G401 (cell line): ENCODE measurements around the gene CHAC2. TPM values are rescaled to one million over a fixed set of nuclear protein-coding genes. Genes with fewer than 3 reads are reported as not detected.
"Not testable (repeated sequence)": the region's sequence is repeated elsewhere in the genome, so short reads cannot be mapped to it uniquely, and the experiment has no call there.

Source experiments
- DNase-seq: peaks from one replicate; pipeline ENCODE4 v3.0.0-alpha.2; 2015; ENCODE audit warnings: low spot score
- in situ Hi-C: cut with HindIII; loops from 2 replicates; pipeline ENCODE4 v1.10.0; 2016; ENCODE audit warnings: low sequenced_read_pairs, mixed read lengths
- total RNA-seq: library from RNA; depleted of rRNA; stranded (reverse); fragments of >200 nt; shearing (Covaris generic); gene quantifications from 2 replicates; pipeline ENCODE4 v1.2.3, GENCODE V29; 2014; rRNA removed

Gene CHAC2
- total RNA-seq, 1 experiment from 2014 or later: 15.7 TPM

DNA sequence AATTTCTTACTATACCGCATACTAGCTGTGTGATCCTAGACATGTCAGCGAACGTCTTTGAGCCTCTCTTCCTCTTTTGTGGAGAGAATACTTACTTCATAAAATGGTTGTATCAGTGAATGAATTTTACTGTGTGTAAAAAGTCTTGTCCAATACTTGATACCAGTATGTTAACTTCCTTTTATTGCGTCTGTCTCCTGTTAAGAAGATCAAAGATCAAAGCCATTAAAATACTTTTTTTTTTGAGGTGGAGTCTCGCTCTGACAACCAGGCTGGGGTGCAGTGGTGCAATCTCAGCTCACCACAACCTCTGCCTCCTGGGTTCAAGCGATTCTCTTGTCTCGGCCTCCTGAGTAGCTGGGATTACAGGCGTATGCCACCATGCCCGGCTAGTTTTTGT is 52.4 kb downstream of the CHAC2 start:
- DNase-seq: no peak
- in situ Hi-C loops: no loop called here

DNA sequence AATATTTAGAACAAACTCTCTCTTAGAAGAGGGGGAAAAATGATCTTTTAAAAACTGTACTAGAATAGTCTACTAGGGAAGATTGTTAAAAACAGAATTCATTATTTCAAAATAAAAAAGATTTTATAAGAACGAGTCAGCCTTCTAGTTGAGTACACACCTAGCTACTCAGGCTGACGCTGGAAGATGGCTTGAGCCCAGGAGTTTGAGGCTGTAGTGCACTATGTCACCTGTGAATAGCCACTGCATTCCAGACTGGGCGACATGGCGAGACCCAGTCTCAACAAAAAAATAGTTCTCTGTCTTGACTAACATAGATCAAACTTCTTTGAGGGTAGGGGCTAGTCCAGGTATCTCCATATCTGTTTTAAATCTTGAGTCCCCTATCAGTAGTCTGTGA is 53.1 kb downstream of the CHAC2 start:
- in situ Hi-C loops: no loop called here
- no peak for DNase-seq

DNA sequence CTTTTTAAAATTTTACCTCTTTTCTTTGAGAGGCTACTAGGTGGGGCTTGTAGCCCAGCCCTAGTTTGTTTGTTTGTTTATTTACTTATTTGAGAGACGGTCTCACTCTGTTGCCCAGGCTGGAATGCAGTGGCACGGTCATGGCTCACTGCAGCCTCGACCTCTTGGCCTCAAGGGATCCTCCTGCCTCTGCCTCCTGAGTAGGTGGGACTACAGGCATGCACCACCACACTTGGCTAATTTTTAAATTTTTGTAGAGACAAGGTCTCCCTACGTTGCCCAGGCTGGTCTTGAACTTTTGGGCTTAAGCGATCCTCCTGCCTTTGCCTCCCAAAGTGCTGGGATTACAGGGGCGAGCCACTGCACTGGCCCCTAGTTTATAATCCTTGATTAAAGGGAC is 54.2 kb downstream of the CHAC2 start:
- in situ Hi-C loops: no loop called here

DNA sequence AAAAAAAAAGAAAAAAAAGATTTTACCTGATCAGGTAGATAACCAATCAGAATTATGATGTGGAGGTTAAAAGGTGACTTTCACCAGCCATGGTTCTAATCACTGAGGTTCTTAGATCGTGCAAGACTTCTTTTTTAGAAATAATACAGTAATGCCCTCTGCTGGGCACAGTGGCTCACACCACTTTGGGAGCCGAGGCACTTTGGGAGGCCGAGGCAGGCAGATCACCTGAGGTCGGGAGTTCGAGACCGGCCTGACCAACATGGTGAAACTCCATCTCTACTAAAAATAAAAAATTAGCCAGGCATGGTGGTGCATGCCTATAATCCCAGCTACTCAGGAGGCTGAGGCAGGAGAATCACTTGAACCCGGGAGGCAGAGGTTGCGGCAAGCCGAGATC is 56.0 kb downstream of the CHAC2 start:
- in situ Hi-C loops, DNase-seq: not testable (repeated sequence)

More for the DNA sequence above, 54.2 kb downstream of the CHAC2 start:
- no peak for DNase-seq

Other genes starting within 250 kb of the CHAC2 start
- gene ASB3, start 19.1 kb downstream of the CHAC2 start, total RNA-seq: 39.3 and 42.3 TPM in 2 replicates
- gene ERLEC1, start 19.2 kb downstream of the CHAC2 start, total RNA-seq: 15.2 and 17.3 TPM in 2 replicates
- not detected in 2 replicates for gene GPR75, start 92.2 kb downstream of the CHAC2 start, total RNA-seq
- gene PSME4, start 203.2 kb downstream of the CHAC2 start, total RNA-seq: 14.6 and 24.3 TPM in 2 replicates